ENCODE measurements around the gene NPTXR.

DNA sequence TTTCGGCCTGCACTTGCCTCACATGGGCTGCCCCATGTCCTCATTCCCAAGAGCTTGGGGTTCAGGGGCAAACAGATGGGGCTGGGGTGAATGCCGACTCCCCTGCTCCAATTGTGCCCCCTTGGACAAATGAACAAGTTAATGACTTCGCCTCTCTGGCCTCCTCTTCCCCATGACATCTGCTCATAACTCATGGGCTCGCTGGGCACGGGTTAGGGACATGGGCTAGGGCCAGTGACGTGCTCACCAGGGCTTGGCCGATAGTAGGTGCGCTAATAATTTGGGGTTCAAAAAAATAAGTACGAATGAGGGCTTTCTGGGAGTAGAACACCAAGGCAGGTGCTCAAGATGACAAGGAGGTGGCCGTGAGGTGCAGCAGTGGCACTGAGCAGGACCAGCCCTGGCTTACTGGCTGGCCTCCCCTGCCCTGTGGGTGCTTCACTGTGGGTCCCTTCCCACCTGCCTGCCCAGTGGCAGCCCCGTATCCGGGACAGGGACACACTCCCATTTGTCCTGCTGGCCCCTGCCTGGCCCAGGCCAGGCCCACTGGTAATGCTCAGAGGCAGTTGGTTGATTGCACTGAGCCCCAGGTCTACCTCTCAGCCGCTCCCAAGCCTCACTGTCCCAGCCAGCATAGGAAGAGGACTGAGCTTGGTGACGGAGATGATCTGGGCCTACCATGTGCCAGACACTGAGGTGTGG lies 15.9 kb upstream of the NPTXR start:
- no peak for TF ChIP-seq CTCF (IDR thresholded peaks at IDR 0.05)
- no peak for TF ChIP-seq POLR2A (IDR thresholded peaks at IDR 0.05)

All from lower leg skin (tissue), 3 donors.